B cell (primary cell): ENCODE measurements around the gene DNAJB12. TPM values are rescaled to one million over a fixed set of nuclear protein-coding genes. Genes with fewer than 3 reads are reported as not detected.
A peak's percentile ranks its signal among the peaks of the same experiment; 100 is the strongest.

Source experiments
- ATAC-seq: fragments of 200-7000 bp; cut with Tn5 transposase; one replicate; pipeline ENCODE4 v1.10.0; 2021; ENCODE audit warnings: low read depth, mild to moderate bottlenecking, moderate number of reproducible peaks, moderate library complexity
- CTCF ChIA-PET: fragments of 350-600 bp; sonication (Branson Sonifier 250); formaldehyde crosslinking; loops from one replicate; lab custom pipeline; 2021; ENCODE audit warnings: antibody characterized with exemption, inconsistent platforms; lab: Charles Lee
- POLR2A ChIA-PET: fragments of 350-600 bp; sonication (Branson Sonifier 250); formaldehyde crosslinking; loops from one replicate; lab custom pipeline; 2021; ENCODE audit warnings: antibody characterized with exemption; lab: Charles Lee
- DNase-seq: peaks from one replicate; pipeline ENCODE4 v3.0.0; 2013
- H2AFZ ChIP-seq: 2 replicates; pipeline ENCODE4 v1.6.1; 2012; ENCODE audit warnings: mild to moderate bottlenecking, low read depth, low read length; ENCODE audit not compliant: insufficient read depth, poor library complexity, severe bottlenecking
- H3K27ac ChIP-seq, 2 donors: 1 replicate in 1 of 2; 2 replicates in 1 of 2; pipeline ENCODE4 v1.5.1; 2012 to 2013; ENCODE audit warnings: low read length in 2 of 2, mild to moderate bottlenecking in 2 of 2, moderate library complexity in 1 of 2
- H3K27me3 ChIP-seq, 4 experiments: fragments of 200-600 bp in 1 of 4; sonication (generic) in 1 of 4; replicated peaks in 1 of 4; 1 replicate in 2 of 4; 2 replicates in 2 of 4; pipeline versions ENCODE4 v1.6.1 to v1.7.0; 2013 to 2016; ENCODE audit warnings: low read length in 3 of 4, mild to moderate bottlenecking in 2 of 4, mixed read lengths in 1 of 4, moderate library complexity in 1 of 4; ENCODE audit not compliant: insufficient read depth in 4 of 4, control insufficient read depth in 3 of 4; ENCODE audit errors: control extremely low read depth in 1 of 4
- H3K36me3 ChIP-seq, 2 experiments: replicated peaks in 1 of 2; 1 replicate in 1 of 2; 2 replicates in 1 of 2; pipeline versions ENCODE4 v1.6.1 to v1.7.1; 2013; ENCODE audit warnings: low read length in 1 of 2; ENCODE audit not compliant: insufficient read depth in 2 of 2, control insufficient read depth in 1 of 2; ENCODE audit errors: control extremely low read depth in 1 of 2, extremely low read depth in 1 of 2
- H3K4me1 ChIP-seq, 2 donors: fragments of 200-600 bp in 1 of 2; sonication (generic) in 1 of 2; 1 replicate in 1 of 2; 2 replicates in 1 of 2; pipeline versions ENCODE4 v1.5.1 to v1.6.1; 2013 to 2017; ENCODE audit warnings: low read length in 2 of 2; ENCODE audit not compliant: control insufficient read depth in 2 of 2, insufficient read depth in 2 of 2
- H3K4me2 ChIP-seq: replicated peaks from 2 replicates; pipeline ENCODE3; 2012; ENCODE audit warnings: mild to moderate bottlenecking, low read depth, low read length; ENCODE audit not compliant: poor library complexity, severe bottlenecking
- H3K4me3 ChIP-seq, 5 experiments: fragments of 200-600 bp in 1 of 5; sonication (generic) in 1 of 5; 1 replicate in 3 of 5; 2 replicates in 2 of 5; pipeline versions ENCODE4 v1.5.1 to v1.7.0; 2011 to 2016; ENCODE audit warnings: low read length in 4 of 5, mild to moderate bottlenecking in 4 of 5, low read depth in 2 of 5, control low read depth in 1 of 5, moderate library complexity in 1 of 5; ENCODE audit not compliant: insufficient read depth in 1 of 5; ENCODE audit errors: control extremely low read depth in 1 of 5, extremely low read depth in 1 of 5
- H3K79me2 ChIP-seq: fragments of 200-600 bp; sonication (generic); one replicate; pipeline ENCODE4 v1.6.0; 2016; ENCODE audit warnings: low read length; ENCODE audit not compliant: control insufficient read depth, insufficient read depth
- H3K9ac ChIP-seq: fragments of 200-600 bp; sonication (generic); 2 replicates; pipeline ENCODE4 v1.6.1; 2017; ENCODE audit warnings: mild to moderate bottlenecking, low read length, moderate library complexity
- H3K9me3 ChIP-seq, 3 donors: one replicate each; pipeline versions ENCODE4 v1.6.1 to v1.7.1; 2013; ENCODE audit warnings: low read length in 2 of 3; ENCODE audit not compliant: control insufficient read depth in 2 of 3, insufficient read depth in 1 of 3; ENCODE audit errors: control extremely low read depth in 1 of 3
- H4K20me1 ChIP-seq: 2 replicates; pipeline ENCODE4 v1.6.0; 2012; ENCODE audit warnings: mild to moderate bottlenecking, low read length; ENCODE audit not compliant: insufficient read depth, control insufficient read depth, poor library complexity, severe bottlenecking
- H3K27ac Mint-ChIP-seq: one replicate; pipeline ENCODE4 v1.8.0; 2021; ENCODE audit warnings: mixed read lengths
- H3K27me3 Mint-ChIP-seq: one replicate; pipeline ENCODE4 v1.8.0; 2021; ENCODE audit warnings: mixed read lengths
- H3K4me1 Mint-ChIP-seq: one replicate; pipeline ENCODE4 v1.8.0; 2021; ENCODE audit warnings: mixed read lengths
- H3K4me3 Mint-ChIP-seq: one replicate; pipeline ENCODE4 v1.8.0; 2021; ENCODE audit warnings: mixed read lengths
- H3K9me3 Mint-ChIP-seq: one replicate; pipeline ENCODE4 v1.8.0; 2022; ENCODE audit warnings: mixed read lengths; ENCODE audit not compliant: insufficient read depth
- EZH2 ChIP-seq: IDR thresholded peaks from 2 replicates; pipeline ENCODE4 v1.6.1; 2012; ENCODE audit warnings: borderline replicate concordance, low read depth, mild to moderate bottlenecking, moderate library complexity, low read length; ENCODE audit not compliant: insufficient read depth, poor library complexity, severe bottlenecking
- WGBS: methylation state at CpG from one replicate; pipeline ENCODE4 v1.1.5; 2013; ENCODE audit warnings: missing lambda C conversion rate; ENCODE audit not compliant: insufficient coverage; 5-methylcytosine and 5-hydroxymethylcytosine counted together
- intact Hi-C: fragments of 100-400 bp; cut with micrococcal nuclease; formaldehyde crosslinking; loops from one replicate; pipeline ENCODE4 v1.10.0; 2022
- polyA plus RNA-seq: library from polyadenylated mRNA; depleted of rRNA; stranded (reverse); fragments of >200 nt; gene quantifications from 2 replicates; pipeline ENCODE4 v1.2.3, GENCODE V29; 2012
- total RNA-seq, 2 donors: library from RNA; stranded (reverse); fragments of 120-200 nt in 1 of 2; gene quantifications; 1 replicate in 1 of 2; 2 replicates in 1 of 2; pipeline versions ENCODE4 v1.2.3 to v1.2.4, GENCODE V29; 2013 to 2022
- TF ChIP-seq, protein P1 (sequence below): fragments of 200-600 bp; IDR thresholded peaks from one replicate; pipeline ENCODE4 v1.8.0; 2022; ENCODE audit warnings: antibody characterized with exemption, mild to moderate bottlenecking

The DNAJB12 gene
- total and polyA plus RNA-seq, 2 donors (not counting 1 experiment from before 2014, with no cell fraction given) = 16.1 to 42.3 TPM

GRCh38 chr10:72295330-72295910, 59.3 kb downstream of the DNAJB12 start:
- DNase-seq = no peak
- Mint-ChIP-seq H3K27me3 (no peaks in the 10 kb centered on the region), H3K4me1 (peaks cover 55% of the 10 kb centered on the region), H3K27ac (peak overlapping the region; percentile 99), H3K4me3 (peak overlapping the region; percentile 82), H3K9me3 (no peaks in the 10 kb centered on the region)
- no peak for ATAC-seq
- peak overlapping the region; percentile 94 for H3K4me2 ChIP-seq
- H3K79me2 ChIP-seq = no peaks in the 10 kb centered on the region
- CTCF ChIA-PET = no interaction called here
- H3K36me3 ChIP-seq = no peaks in the 10 kb centered on the region
- peak overlapping the region; percentile 99 to 100 for H3K27ac ChIP-seq
- TF ChIP-seq, protein P1, sequence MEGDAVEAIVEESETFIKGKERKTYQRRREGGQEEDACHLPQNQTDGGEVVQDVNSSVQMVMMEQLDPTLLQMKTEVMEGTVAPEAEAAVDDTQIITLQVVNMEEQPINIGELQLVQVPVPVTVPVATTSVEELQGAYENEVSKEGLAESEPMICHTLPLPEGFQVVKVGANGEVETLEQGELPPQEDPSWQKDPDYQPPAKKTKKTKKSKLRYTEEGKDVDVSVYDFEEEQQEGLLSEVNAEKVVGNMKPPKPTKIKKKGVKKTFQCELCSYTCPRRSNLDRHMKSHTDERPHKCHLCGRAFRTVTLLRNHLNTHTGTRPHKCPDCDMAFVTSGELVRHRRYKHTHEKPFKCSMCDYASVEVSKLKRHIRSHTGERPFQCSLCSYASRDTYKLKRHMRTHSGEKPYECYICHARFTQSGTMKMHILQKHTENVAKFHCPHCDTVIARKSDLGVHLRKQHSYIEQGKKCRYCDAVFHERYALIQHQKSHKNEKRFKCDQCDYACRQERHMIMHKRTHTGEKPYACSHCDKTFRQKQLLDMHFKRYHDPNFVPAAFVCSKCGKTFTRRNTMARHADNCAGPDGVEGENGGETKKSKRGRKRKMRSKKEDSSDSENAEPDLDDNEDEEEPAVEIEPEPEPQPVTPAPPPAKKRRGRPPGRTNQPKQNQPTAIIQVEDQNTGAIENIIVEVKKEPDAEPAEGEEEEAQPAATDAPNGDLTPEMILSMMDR = no peak
- TF ChIP-seq EZH2 = no peak
- no peaks in the 10 kb centered on the region for H3K27me3 ChIP-seq
- POLR2A ChIA-PET = interaction anchor here (0.6 to 0.9 kb wide), 6 partner anchors 14 to 208 kb away, joined by 3 to 9 read pairs (median 4); no protein-coding TSS in a partner anchor
- no peak overlapping the region for H2AFZ ChIP-seq
- intact Hi-C loops = no loop called here
- H3K9me3 ChIP-seq = peaks cover 0 to 3% (median 0%) of the 10 kb centered on the region in 3 donors
- 98% methylated on average over 7 of the region's 8 CpGs for WGBS
- peaks cover 27 to 35% of the 10 kb centered on the region in 2 donors for H3K4me1 ChIP-seq
- no peak overlapping the region for H3K4me3 ChIP-seq
- H3K9ac ChIP-seq = no peak overlapping the region
- no peaks in the 10 kb centered on the region for H4K20me1 ChIP-seq

DNA sequence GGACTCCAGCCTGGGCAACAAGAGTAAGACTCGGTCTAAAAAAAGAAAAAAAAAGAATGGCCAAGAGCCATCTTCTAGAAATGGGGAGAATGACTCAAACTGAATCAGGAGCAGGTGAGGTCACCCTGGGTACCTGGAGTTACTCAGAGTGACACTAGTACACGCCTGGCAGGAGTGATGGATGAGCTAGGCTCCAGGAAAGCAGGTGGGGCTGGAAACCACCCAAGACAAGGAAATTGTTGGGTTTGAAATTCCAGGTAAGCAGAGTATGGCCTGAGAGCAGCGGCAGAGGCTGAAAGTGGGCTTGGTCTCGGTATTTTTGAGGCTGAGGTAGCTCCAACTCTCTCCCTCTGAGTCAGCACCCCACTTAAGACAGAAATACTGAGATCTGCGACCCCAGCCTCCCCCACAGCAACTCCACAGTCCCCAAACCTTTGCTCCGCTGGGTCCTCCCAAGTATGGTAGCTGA, 62.5 kb downstream of the DNAJB12 start:
- 65% methylated on average over 2 of the region's 6 CpGs for WGBS
- TF ChIP-seq EZH2 = no peak
- TF ChIP-seq, protein P1 = no peak
- DNase-seq = no peak

More for the DNA sequence above, 62.5 kb downstream of the DNAJB12 start:
- Mint-ChIP-seq H3K27me3 (no peaks in the 10 kb centered on the region), H3K4me1 (peaks cover 40% of the 10 kb centered on the region), H3K4me3 (no peak overlapping the region), H3K27ac (peak overlapping the region; percentile 86), H3K9me3 (no peaks in the 10 kb centered on the region)
- no peak overlapping the region for H2AFZ ChIP-seq
- H3K27ac ChIP-seq = peak overlapping the region in 1 of 2 donors; percentile 15
- H3K27me3 ChIP-seq = no peaks in the 10 kb centered on the region
- ATAC-seq = no peak
- POLR2A ChIA-PET = interaction anchor here (1.3 to 3.6 kb wide), 3 partner anchors 18 to 28 kb away, joined by 4 to 16 read pairs (median 7); partner anchors contain the start of gene DDIT4
- CTCF ChIA-PET = interaction anchor here (0.9 to 4.0 kb wide), 4 partner anchors 15 to 73 kb away, joined by 4 to 20 read pairs (median 5); no protein-coding TSS in a partner anchor
- H4K20me1 ChIP-seq = no peaks in the 10 kb centered on the region
- no peaks in the 10 kb centered on the region for H3K79me2 ChIP-seq
- H3K9ac ChIP-seq = no peak overlapping the region
- no peak overlapping the region for H3K4me3 ChIP-seq
- intact Hi-C loops = no loop called here
- H3K36me3 ChIP-seq = no peaks in the 10 kb centered on the region
- no peaks in the 10 kb centered on the region for H3K9me3 ChIP-seq
- H3K4me1 ChIP-seq = peaks cover 17 to 22% of the 10 kb centered on the region in 2 donors
- H3K4me2 ChIP-seq = no peak overlapping the region
